Esophagus squamous epithelium (tissue), 5 donors: Measurements from ENCODE around the gene MAML3. TPM values are rescaled to one million over a fixed set of nuclear protein-coding genes. Genes with fewer than 3 reads are reported as not detected.

ENCODE experiments used
- DNase-seq: peaks from one replicate; lab custom pipeline; 2025; lab: John Stamatoyannopoulos, UW
- H3K27ac ChIP-seq, 4 donors: fragments of 200-600 bp; sonication (generic); one replicate each; pipeline ENCODE4 v1.5.1; 2016 to 2019; ENCODE audit warnings: mild to moderate bottlenecking in 1 of 4
- H3K27me3 ChIP-seq, 4 donors: fragments of 200-600 bp; sonication (generic); 1 replicate in 3 of 4; 2 replicates in 1 of 4; pipeline versions ENCODE4 v1.5.1 to v1.6.0; 2017 to 2021; ENCODE audit warnings: antibody characterized with exemption in 1 of 4
- H3K36me3 ChIP-seq, 3 donors: fragments of 200-600 bp; sonication (generic); one replicate each; pipeline ENCODE4 v1.5.1; 2016 to 2019
- H3K4me1 ChIP-seq, 3 donors: fragments of 200-600 bp; sonication (generic); one replicate each; pipeline ENCODE4 v1.5.1; 2017 to 2019
- H3K4me3 ChIP-seq, 4 donors: fragments of 200-600 bp; sonication (generic); 1 replicate in 3 of 4; 2 replicates in 1 of 4; pipeline ENCODE4 v1.5.1; 2016 to 2019; ENCODE audit warnings: mild to moderate bottlenecking in 2 of 4, moderate library complexity in 1 of 4
- H3K9me3 ChIP-seq, 3 donors: fragments of 200-600 bp; sonication (generic); one replicate each; pipeline ENCODE4 v1.5.1; 2016 to 2019
- POLR2A ChIP-seq, 4 donors: fragments of 450-650 bp; IDR thresholded peaks; one replicate each; pipeline ENCODE4 v1.6.1; 2017; ENCODE audit warnings: antibody characterized with exemption in 4 of 4, mild to moderate bottlenecking in 4 of 4, moderate library complexity in 3 of 4
- WGBS, 2 donors: methylation state at CpG; one replicate each; pipeline ENCODE4 v1.1.5; 2018; 5-methylcytosine and 5-hydroxymethylcytosine counted together
- intact Hi-C: fragments of 100-400 bp; cut with DNase I; formaldehyde crosslinking; loops from one replicate; pipeline ENCODE4 v1.15.0; 2022
- total RNA-seq, 4 donors: library from RNA; depleted of rRNA; stranded (reverse); fragments of >200 nt; gene quantifications; one replicate each; pipeline ENCODE4 v1.1.0, GENCODE V29; 2016
- TF ChIP-seq, protein P1 (sequence below), 6 experiments: fragments of 450-650 bp in 4 of 6; fragments of 200-600 bp in 2 of 6; sonication (generic) in 2 of 6; IDR thresholded peaks; one replicate each; pipeline ENCODE4 v1.5.1; 2016 to 2019; ENCODE audit warnings: antibody characterized with exemption in 6 of 6, mild to moderate bottlenecking in 4 of 6, moderate library complexity in 4 of 6
- donor health status: DM: yes; HTN: yes; CAD: no.

Gene MAML3
- total RNA-seq, 4 donors from 2014 or later: 6.9 to 14.2 (median 8.9) TPM

DNA sequence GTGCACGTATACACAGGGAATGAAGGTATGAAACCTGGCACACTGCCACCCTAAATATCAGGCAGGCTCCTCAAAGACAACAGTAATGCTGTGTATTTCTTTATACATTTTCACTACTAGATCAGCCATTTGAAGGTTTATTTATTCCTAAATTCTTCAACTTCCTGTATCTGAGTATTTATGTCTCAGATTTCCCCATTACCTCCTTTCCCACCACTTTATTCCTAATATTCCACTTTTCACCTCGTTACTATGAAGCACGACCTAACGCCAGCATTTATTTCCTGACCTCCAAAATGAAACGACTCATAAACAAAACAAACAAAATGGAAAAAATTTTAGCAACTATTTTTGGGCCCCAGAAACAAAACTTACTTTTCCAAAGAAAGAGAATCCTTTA is 69.6 kb downstream of the MAML3 start:
- no peak overlapping the region for H3K27ac ChIP-seq
- DNase-seq: no peak
- WGBS, 2 donors: 62 to 67% methylated on average over 5 of the region's 5 CpGs
- H3K27me3 ChIP-seq: no peaks in the 10 kb centered on the region
- TF ChIP-seq, protein P1, sequence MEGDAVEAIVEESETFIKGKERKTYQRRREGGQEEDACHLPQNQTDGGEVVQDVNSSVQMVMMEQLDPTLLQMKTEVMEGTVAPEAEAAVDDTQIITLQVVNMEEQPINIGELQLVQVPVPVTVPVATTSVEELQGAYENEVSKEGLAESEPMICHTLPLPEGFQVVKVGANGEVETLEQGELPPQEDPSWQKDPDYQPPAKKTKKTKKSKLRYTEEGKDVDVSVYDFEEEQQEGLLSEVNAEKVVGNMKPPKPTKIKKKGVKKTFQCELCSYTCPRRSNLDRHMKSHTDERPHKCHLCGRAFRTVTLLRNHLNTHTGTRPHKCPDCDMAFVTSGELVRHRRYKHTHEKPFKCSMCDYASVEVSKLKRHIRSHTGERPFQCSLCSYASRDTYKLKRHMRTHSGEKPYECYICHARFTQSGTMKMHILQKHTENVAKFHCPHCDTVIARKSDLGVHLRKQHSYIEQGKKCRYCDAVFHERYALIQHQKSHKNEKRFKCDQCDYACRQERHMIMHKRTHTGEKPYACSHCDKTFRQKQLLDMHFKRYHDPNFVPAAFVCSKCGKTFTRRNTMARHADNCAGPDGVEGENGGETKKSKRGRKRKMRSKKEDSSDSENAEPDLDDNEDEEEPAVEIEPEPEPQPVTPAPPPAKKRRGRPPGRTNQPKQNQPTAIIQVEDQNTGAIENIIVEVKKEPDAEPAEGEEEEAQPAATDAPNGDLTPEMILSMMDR (IDR thresholded peaks at IDR 0.05): no peak
- TF ChIP-seq POLR2A (IDR thresholded peaks at IDR 0.05): no peak
- no peaks in the 10 kb centered on the region for H3K36me3 ChIP-seq
- H3K4me1 ChIP-seq: peaks cover 0 to 17% (median 4%) of the 10 kb centered on the region in 3 donors
- no peaks in the 10 kb centered on the region for H3K9me3 ChIP-seq
- no peak overlapping the region for H3K4me3 ChIP-seq
- intact Hi-C loops: no loop called here

DNA sequence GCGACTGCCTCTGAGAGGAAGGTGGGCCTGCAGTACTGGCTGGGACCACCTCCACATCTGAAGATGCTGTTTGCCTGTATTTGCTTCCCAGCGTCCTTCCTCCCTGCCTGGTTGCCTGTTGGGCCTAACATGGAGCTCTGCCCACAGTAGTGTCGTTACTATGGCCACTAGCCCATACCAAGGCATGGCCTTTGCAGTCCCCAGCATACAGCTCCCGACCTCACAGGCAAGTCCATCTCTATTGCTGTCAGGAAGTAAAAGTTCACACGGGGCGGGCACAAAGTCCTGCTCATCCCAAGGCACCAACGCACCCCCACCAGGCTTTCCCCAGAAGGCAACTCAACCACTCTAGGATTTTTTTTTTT is 71.6 kb downstream of the MAML3 start:
- Histone ChIP-seq H3K9me3 (no peaks in the 10 kb centered on the region), H3K4me1 (peaks cover 0 to 17% (median 4%) of the 10 kb centered on the region in 3 donors), H3K4me3 (peak overlapping the region in 1 of 4 donors; percentile 17), H3K27me3 (no peaks in the 10 kb centered on the region), H3K27ac (peak overlapping the region in 2 of 4 donors; percentile 4 to 18), H3K36me3 (no peaks in the 10 kb centered on the region)
- DNase-seq: no peak
- WGBS, 2 donors: 86 to 91% methylated on average over 6 to 7 of the region's 7 CpGs
- TF ChIP-seq, protein P1 (IDR thresholded peaks at IDR 0.05): no peak
- TF ChIP-seq POLR2A (IDR thresholded peaks at IDR 0.05): no peak
- intact Hi-C loops: no loop called here

DNA sequence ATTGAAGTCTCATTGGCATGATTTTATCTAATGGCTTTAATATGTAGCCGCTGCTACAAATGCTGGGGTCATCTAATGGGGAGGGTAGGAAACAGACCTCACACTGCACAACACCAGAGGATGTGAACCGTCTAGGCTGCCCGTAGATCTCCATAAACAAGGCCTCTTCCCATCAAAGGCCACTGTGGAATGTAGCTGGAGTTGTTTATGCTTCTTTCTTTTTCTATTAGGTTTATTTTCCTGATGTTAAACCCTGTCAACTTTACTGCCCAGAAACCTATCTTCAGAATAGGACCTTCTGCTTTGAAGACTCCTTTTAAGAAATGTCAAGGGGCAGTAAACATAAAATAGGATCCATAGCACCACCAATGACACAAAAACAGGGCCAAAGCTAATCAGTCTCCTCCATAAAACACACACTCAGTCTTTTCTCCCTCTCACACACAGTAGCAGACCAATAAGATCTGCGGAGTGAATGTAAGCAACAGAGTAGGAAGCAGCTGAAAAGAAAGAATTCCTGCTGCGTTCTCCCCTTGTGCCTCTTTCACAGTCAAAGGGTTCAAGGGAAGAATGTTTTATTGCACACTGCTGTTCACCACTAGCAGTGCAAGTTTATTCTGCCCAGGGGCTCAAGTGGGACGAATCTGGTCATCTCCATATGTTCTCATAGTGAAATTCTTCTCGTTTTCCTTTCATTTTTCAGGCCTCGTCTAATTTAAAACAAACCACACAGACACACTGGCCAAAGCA is 72.2 kb downstream of the MAML3 start:
- peak overlapping the region in 2 of 4 donors; percentile 4 to 18 for H3K27ac ChIP-seq
- no peak for DNase-seq
- intact Hi-C loops: no loop called here

GRCh38 chr4:140080883-140081282 is 73.1 kb downstream of the MAML3 start:
- intact Hi-C loops: no loop called here

More for the DNA sequence above, 72.2 kb downstream of the MAML3 start:
- TF ChIP-seq, protein P1 (IDR thresholded peaks at IDR 0.05): no peak
- TF ChIP-seq POLR2A (IDR thresholded peaks at IDR 0.05): no peak
- Histone ChIP-seq H3K4me3 (peak overlapping the region in 1 of 4 donors; percentile 17), H3K9me3 (no peaks in the 10 kb centered on the region), H3K36me3 (no peaks in the 10 kb centered on the region), H3K4me1 (peaks cover 0 to 17% (median 4%) of the 10 kb centered on the region in 3 donors), H3K27me3 (no peaks in the 10 kb centered on the region)
- 74 to 80% methylated on average over 8 of the region's 8 CpGs for WGBS, 2 donors

GRCh38 chr4:140078366-140078765 is 75.6 kb downstream of the MAML3 start:
- H3K27me3 ChIP-seq: no peaks in the 10 kb centered on the region
- H3K9me3 ChIP-seq: no peaks in the 10 kb centered on the region
- TF ChIP-seq POLR2A (IDR thresholded peaks at IDR 0.05): no peak
- TF ChIP-seq, protein P1 (IDR thresholded peaks at IDR 0.05): no peak
- DNase-seq: no peak
- H3K36me3 ChIP-seq: no peaks in the 10 kb centered on the region
- 75 to 83% methylated on average over 2 of the region's 2 CpGs for WGBS, 2 donors
- no peak overlapping the region for H3K27ac ChIP-seq
- peaks cover 0 to 9% (median 4%) of the 10 kb centered on the region in 3 donors for H3K4me1 ChIP-seq
- no peak overlapping the region for H3K4me3 ChIP-seq
- intact Hi-C loops: no loop called here

More at GRCh38 chr4:140080883-140081282, 73.1 kb downstream of the MAML3 start:
- no peak overlapping the region for H3K4me3 ChIP-seq
- TF ChIP-seq, protein P1 (IDR thresholded peaks at IDR 0.05): no peak
- no peak for TF ChIP-seq POLR2A (IDR thresholded peaks at IDR 0.05)
- H3K9me3 ChIP-seq: no peaks in the 10 kb centered on the region
- H3K27me3 ChIP-seq: no peaks in the 10 kb centered on the region
- no peak for DNase-seq
- H3K4me1 ChIP-seq: peaks cover 0 to 17% (median 4%) of the 10 kb centered on the region in 3 donors
- no peaks in the 10 kb centered on the region for H3K36me3 ChIP-seq
- no peak overlapping the region for H3K27ac ChIP-seq
- 62 to 84% methylated on average over 2 of the region's 2 CpGs for whole genome bisulfite sequencing, 2 donors
